Measurements from ENCODE around the gene UCP2. TPM values are rescaled to one million over a fixed set of nuclear protein-coding genes. Genes with fewer than 3 reads are reported as not detected.

UCP2 gene
- total RNA-seq, 1 donor from 2014 or later, result 70.4 TPM

GRCh38 chr11:73978576-73979086 is 4.0 kb downstream of the UCP2 start:
- H3K36me3 Mint-ChIP-seq, result peaks cover 4% of the 10 kb centered on the region
- H3K9me3 Mint-ChIP-seq, result no peaks in the 10 kb centered on the region
- no peak for TF ChIP-seq CTCF (conservative IDR thresholded peaks at IDR 0.05)
- DNase-seq (ENCODE audit: extremely low spot score, unreplicated experiment), result no peak
- peaks cover 7% of the 10 kb centered on the region for H3K27me3 Mint-ChIP-seq
- peak overlapping the region; percentile 56 for H3K4me3 Mint-ChIP-seq
- peak overlapping the region; percentile 33 for H3K27ac Mint-ChIP-seq
- H3K4me1 Mint-ChIP-seq (ENCODE audit: unreplicated experiment), result peaks cover 26% of the 10 kb centered on the region

GRCh38 chr11:73977856-73978519 is 4.7 kb downstream of the UCP2 start:
- Mint-ChIP-seq H3K4me3 (no peak overlapping the region), H3K36me3 (peaks cover 4% of the 10 kb centered on the region), H3K4me1 (ENCODE audit: unreplicated experiment) (peaks cover 24% of the 10 kb centered on the region)

GRCh38 chr11:73976451-73977151 is 6.0 kb downstream of the UCP2 start:
- DNase-seq (ENCODE audit: extremely low spot score, unreplicated experiment), result no peak
- TF ChIP-seq CTCF (conservative IDR thresholded peaks at IDR 0.05), result no peak
- peak overlapping the region; percentile 7 for H3K4me3 Mint-ChIP-seq
- peaks cover 24% of the 10 kb centered on the region for H3K4me1 Mint-ChIP-seq (ENCODE audit: unreplicated experiment)
- no peak overlapping the region for H3K27ac Mint-ChIP-seq
- no peaks in the 10 kb centered on the region for H3K9me3 Mint-ChIP-seq
- H3K27me3 Mint-ChIP-seq, result no peaks in the 10 kb centered on the region
- H3K36me3 Mint-ChIP-seq, result peaks cover 4% of the 10 kb centered on the region

More at GRCh38 chr11:73977856-73978519, 4.7 kb downstream of the UCP2 start:
- Mint-ChIP-seq H3K27me3 (peaks cover 6% of the 10 kb centered on the region), H3K27ac (no peak overlapping the region), H3K9me3 (no peaks in the 10 kb centered on the region)
- no peak for DNase-seq (ENCODE audit: extremely low spot score, unreplicated experiment)
- no peak for TF ChIP-seq CTCF (conservative IDR thresholded peaks at IDR 0.05)

- Mint-ChIP-seq H3K36me3 (peaks cover 4% of the 10 kb centered on the region), H3K27me3 (no peaks in the 10 kb centered on the region), H3K27ac (peak overlapping the region; percentile 81), H3K9me3 (no peaks in the 10 kb centered on the region), H3K4me1 (ENCODE audit: unreplicated experiment) (peaks cover 20% of the 10 kb centered on the region), H3K4me3 (no peak overlapping the region)
- DNase-seq (ENCODE audit: extremely low spot score, unreplicated experiment), result no peak
- TF ChIP-seq CTCF (conservative IDR thresholded peaks at IDR 0.05), result no peak
Measured at GRCh38 chr11:73975479-73975757, 7.2 kb downstream of the UCP2 start.

- Mint-ChIP-seq H3K4me1 (ENCODE audit: unreplicated experiment) (peaks cover 16% of the 10 kb centered on the region), H3K9me3 (no peaks in the 10 kb centered on the region), H3K4me3 (peak overlapping the region; percentile 31), H3K27me3 (no peaks in the 10 kb centered on the region), H3K36me3 (peaks cover 4% of the 10 kb centered on the region), H3K27ac (peak overlapping the region; percentile 81)
- TF ChIP-seq CTCF (conservative IDR thresholded peaks at IDR 0.05), result no peak
- DNase-seq (ENCODE audit: extremely low spot score, unreplicated experiment), result no peak
Measured at GRCh38 chr11:73974604-73975478, 7.8 kb downstream of the UCP2 start.
